Myometrial cell (primary cell): ENCODE results near the gene ARIH2. TPM values are rescaled to one million over a fixed set of nuclear protein-coding genes. Genes with fewer than 3 reads are reported as not detected.

Source experiments
- total RNA-seq: library from RNA; depleted of rRNA; stranded (reverse); fragments of >200 nt; gene quantifications from 2 replicates; pipeline ENCODE4 v1.2.3, GENCODE V29; 2015

Gene ARIH2
- total RNA-seq: 55.4 and 59.5 TPM in 2 replicates

GRCh38 chr3:48918388-48919214 lies at the start of gene ARIH2:
ARIH2 (plus strand) TSS chr3:48918842; CDS start chr3:48927559, 8,717 bp downstream.

GRCh38 chr3:48898383-48899234 lies 20.0 kb upstream of the ARIH2 start, which contains the start of gene SLC25A20:
SLC25A20 (minus strand) TSS chr3:48898882; CDS start chr3:48898794, 88 bp downstream.

GRCh38 chr3:48989796-48990635 lies 71.4 kb downstream of the ARIH2 start, which contains the start of gene P4HTM:
P4HTM (plus strand) TSS chr3:48990241; CDS start chr3:48990257, 16 bp downstream.

GRCh38 chr3:49007068-49007770 lies 88.6 kb downstream of the ARIH2 start, which contains the start of gene WDR6:
WDR6 (plus strand) TSS chr3:49007391; CDS start chr3:49007432, 41 bp downstream.

GRCh38 chr3:49017971-49018706 lies 99.5 kb downstream of the ARIH2 start, which contains the start of gene DALRD3:
DALRD3 (minus strand) TSS chr3:49018580; CDS start chr3:49018564, 16 bp downstream.

GRCh38 chr3:49021813-49022687 lies 103.4 kb downstream of the ARIH2 start, which contains the start of gene NDUFAF3:
NDUFAF3 (plus strand) TSS chr3:49022121; CDS start chr3:49022145, 24 bp downstream.

GRCh38 chr3:49028673-49029562 lies 110.3 kb downstream of the ARIH2 start, which contains the start of gene IMPDH2:
IMPDH2 (minus strand) TSS chr3:49029398; CDS start chr3:49029350, 48 bp downstream.

Other genes starting within 250 kb of the ARIH2 start
- 27.1 and 31.4 TPM in 2 replicates for gene NCKIPSD, start 232.9 kb upstream of the ARIH2 start, total RNA-seq
- 50.9 and 57.1 TPM in 2 replicates for gene IP6K2, start 201.6 kb upstream of the ARIH2 start, total RNA-seq
- 28.5 and 34.7 TPM in 2 replicates for gene PRKAR2A, start 71.0 kb upstream of the ARIH2 start, total RNA-seq
- 24.8 and 28.2 TPM in 2 replicates for gene SLC25A20, start 20.0 kb upstream of the ARIH2 start, total RNA-seq
- gene P4HTM, start 71.4 kb downstream of the ARIH2 start, total RNA-seq: 18.6 and 45.3 TPM in 2 replicates
- gene WDR6, start 88.5 kb downstream of the ARIH2 start, total RNA-seq: 65.4 and 78.0 TPM in 2 replicates
- 73.7 and 76.4 TPM in 2 replicates for gene DALRD3, start 99.7 kb downstream of the ARIH2 start, total RNA-seq
- 157 and 201 TPM in 2 replicates for gene NDUFAF3, start 103.3 kb downstream of the ARIH2 start, total RNA-seq
- 293 and 325 TPM in 2 replicates for gene IMPDH2, start 110.6 kb downstream of the ARIH2 start, total RNA-seq
- gene QRICH1, start 175.2 kb downstream of the ARIH2 start, total RNA-seq: 59.0 and 107 TPM in 2 replicates
- 328 and 334 TPM in 2 replicates for gene QARS1, start 185.9 kb downstream of the ARIH2 start, total RNA-seq
- gene USP19, start 202.0 kb downstream of the ARIH2 start, total RNA-seq: 44.8 and 47.3 TPM in 2 replicates
- 358 and 359 TPM in 2 replicates for gene LAMB2, start 214.2 kb downstream of the ARIH2 start, total RNA-seq
- gene CCDC71, start 247.5 kb downstream of the ARIH2 start, total RNA-seq: 31.9 and 41.5 TPM in 2 replicates